ENCODE results near the gene AHRR.

The AHRR gene

GRCh38 chr5:310941-311434 lies 10.5 kb upstream of the AHRR start:
- H3K4me1 Mint-ChIP-seq (ENCODE audit: low read depth) = no peaks in the 10 kb centered on the region
- H3K9me3 Mint-ChIP-seq = no peaks in the 10 kb centered on the region
- H3K27me3 Mint-ChIP-seq (ENCODE audit: low read depth) = no peaks in the 10 kb centered on the region
- peaks cover 8% of the 10 kb centered on the region for H3K36me3 Mint-ChIP-seq (ENCODE audit: low read depth)
- no peak overlapping the region for H3K27ac Mint-ChIP-seq
- H3K4me3 Mint-ChIP-seq = no peak overlapping the region

- Mint-ChIP-seq H3K4me1 (ENCODE audit: low read depth) (no peaks in the 10 kb centered on the region), H3K4me3 (no peak overlapping the region), H3K9me3 (no peaks in the 10 kb centered on the region), H3K36me3 (ENCODE audit: low read depth) (peaks cover 8% of the 10 kb centered on the region), H3K27ac (no peak overlapping the region), H3K27me3 (ENCODE audit: low read depth) (no peaks in the 10 kb centered on the region)
These were observed 9.6 kb upstream of the AHRR start for GRCh38 chr5:311963-312362.

- no peaks in the 10 kb centered on the region for H3K4me1 Mint-ChIP-seq (ENCODE audit: low read depth)
- H3K9me3 Mint-ChIP-seq = no peaks in the 10 kb centered on the region
- no peak overlapping the region for H3K27ac Mint-ChIP-seq
- peaks cover 8% of the 10 kb centered on the region for H3K36me3 Mint-ChIP-seq (ENCODE audit: low read depth)
- H3K4me3 Mint-ChIP-seq = no peak overlapping the region
- no peaks in the 10 kb centered on the region for H3K27me3 Mint-ChIP-seq (ENCODE audit: low read depth)
These were observed 8.7 kb upstream of the AHRR start for GRCh38 chr5:312845-313244.

DNA sequence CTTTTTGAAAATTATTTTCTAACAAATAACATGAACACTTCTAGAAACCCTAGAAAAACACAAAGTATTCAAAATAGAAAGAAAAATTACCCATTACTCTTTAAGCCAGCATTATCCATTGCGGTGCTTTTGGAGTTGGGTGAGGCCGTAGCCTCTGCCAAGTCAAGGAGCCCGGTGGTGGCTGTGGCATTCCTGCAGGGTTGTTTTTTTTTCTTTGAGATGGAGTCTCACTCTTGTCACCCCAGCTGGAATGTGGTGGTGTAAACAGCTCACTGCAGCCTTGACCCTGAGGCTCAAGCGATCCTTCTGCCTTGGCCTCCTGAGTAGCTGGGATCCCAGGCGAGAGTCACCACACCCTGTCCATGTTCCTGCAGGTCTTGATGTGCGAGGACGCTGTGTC lies 8.2 kb upstream of the AHRR start:
- peaks cover 8% of the 10 kb centered on the region for H3K36me3 Mint-ChIP-seq (ENCODE audit: low read depth)
- H3K27me3 Mint-ChIP-seq (ENCODE audit: low read depth) = no peaks in the 10 kb centered on the region
- H3K4me3 Mint-ChIP-seq = no peak overlapping the region
- H3K9me3 Mint-ChIP-seq = no peaks in the 10 kb centered on the region
- H3K4me1 Mint-ChIP-seq (ENCODE audit: low read depth) = no peaks in the 10 kb centered on the region
- no peak overlapping the region for H3K27ac Mint-ChIP-seq

- Mint-ChIP-seq H3K27me3 (ENCODE audit: low read depth) (no peaks in the 10 kb centered on the region), H3K4me3 (no peak overlapping the region), H3K36me3 (ENCODE audit: low read depth) (peaks cover 8% of the 10 kb centered on the region), H3K4me1 (ENCODE audit: low read depth) (no peaks in the 10 kb centered on the region), H3K27ac (no peak overlapping the region), H3K9me3 (no peaks in the 10 kb centered on the region)
These were observed 7.6 kb upstream of the AHRR start for GRCh38 chr5:313806-314376.

GRCh38 chr5:314676-315487 lies 6.6 kb upstream of the AHRR start:
- Mint-ChIP-seq H3K9me3 (no peaks in the 10 kb centered on the region), H3K36me3 (ENCODE audit: low read depth) (peaks cover 8% of the 10 kb centered on the region), H3K4me1 (ENCODE audit: low read depth) (no peaks in the 10 kb centered on the region), H3K27me3 (ENCODE audit: low read depth) (peaks cover 7% of the 10 kb centered on the region), H3K27ac (no peak overlapping the region), H3K4me3 (no peak overlapping the region)

GRCh38 chr5:315488-316209 lies 5.9 kb upstream of the AHRR start:
- peaks cover 4% of the 10 kb centered on the region for H3K4me1 Mint-ChIP-seq (ENCODE audit: low read depth)
- H3K4me3 Mint-ChIP-seq = no peak overlapping the region
- no peak overlapping the region for H3K27ac Mint-ChIP-seq
- peaks cover 14% of the 10 kb centered on the region for H3K27me3 Mint-ChIP-seq (ENCODE audit: low read depth)
- peaks cover 8% of the 10 kb centered on the region for H3K36me3 Mint-ChIP-seq (ENCODE audit: low read depth)
- H3K9me3 Mint-ChIP-seq = no peaks in the 10 kb centered on the region

DNA sequence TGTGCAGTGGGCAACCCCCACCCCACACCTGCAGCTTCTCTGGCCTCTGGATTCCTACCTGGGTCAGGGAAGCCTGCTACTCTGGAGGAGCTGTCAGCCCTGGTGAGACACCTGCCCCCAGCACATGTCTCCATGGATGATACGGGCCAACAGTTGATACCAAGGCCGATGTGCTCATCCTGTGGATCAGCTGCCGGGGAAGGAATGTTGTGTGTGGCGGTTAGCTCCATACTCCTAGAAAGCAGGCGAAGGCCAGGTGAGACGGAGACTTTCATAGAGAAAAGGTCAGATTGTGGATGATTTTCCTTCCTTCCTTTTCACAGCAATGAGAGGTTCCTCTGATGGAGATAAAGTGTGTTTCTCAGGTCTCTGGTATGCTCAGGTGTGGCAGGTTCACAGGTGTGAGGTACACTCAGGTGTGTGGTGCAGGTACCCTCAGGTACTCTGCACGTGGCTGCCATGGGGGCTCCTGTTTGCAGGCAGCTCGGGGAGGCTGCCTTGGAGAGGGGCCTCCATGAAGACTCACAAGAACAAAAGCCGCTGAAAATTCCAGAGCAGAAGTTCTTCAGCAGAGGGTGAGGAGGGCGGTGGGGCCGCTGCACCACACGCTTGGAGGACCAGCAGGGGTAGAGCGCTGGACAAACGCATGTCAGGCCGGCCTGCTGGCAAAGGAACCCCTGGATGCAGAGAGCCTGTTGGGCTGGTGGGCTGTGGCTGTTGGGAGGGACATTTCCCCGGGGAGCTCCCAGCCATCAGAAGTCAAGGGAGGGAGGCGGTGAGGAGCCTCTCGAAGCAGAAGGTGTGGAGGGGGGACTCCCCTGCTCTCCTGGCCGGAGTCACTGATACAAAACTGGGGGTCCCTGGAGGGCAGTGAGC lies 5.1 kb upstream of the AHRR start:
- H3K4me3 Mint-ChIP-seq = no peak overlapping the region
- no peak overlapping the region for H3K27ac Mint-ChIP-seq
- H3K4me1 Mint-ChIP-seq (ENCODE audit: low read depth) = peaks cover 5% of the 10 kb centered on the region
- H3K9me3 Mint-ChIP-seq = no peaks in the 10 kb centered on the region
- H3K36me3 Mint-ChIP-seq (ENCODE audit: low read depth) = peaks cover 4% of the 10 kb centered on the region
- peaks cover 15% of the 10 kb centered on the region for H3K27me3 Mint-ChIP-seq (ENCODE audit: low read depth)

- peaks cover 4% of the 10 kb centered on the region for H3K36me3 Mint-ChIP-seq (ENCODE audit: low read depth)
- H3K4me1 Mint-ChIP-seq (ENCODE audit: low read depth) = peaks cover 5% of the 10 kb centered on the region
- no peak overlapping the region for H3K27ac Mint-ChIP-seq
- no peaks in the 10 kb centered on the region for H3K9me3 Mint-ChIP-seq
- H3K27me3 Mint-ChIP-seq (ENCODE audit: low read depth) = peaks cover 15% of the 10 kb centered on the region
- no peak overlapping the region for H3K4me3 Mint-ChIP-seq
These were observed 4.3 kb upstream of the AHRR start for GRCh38 chr5:317086-317811.

DNA sequence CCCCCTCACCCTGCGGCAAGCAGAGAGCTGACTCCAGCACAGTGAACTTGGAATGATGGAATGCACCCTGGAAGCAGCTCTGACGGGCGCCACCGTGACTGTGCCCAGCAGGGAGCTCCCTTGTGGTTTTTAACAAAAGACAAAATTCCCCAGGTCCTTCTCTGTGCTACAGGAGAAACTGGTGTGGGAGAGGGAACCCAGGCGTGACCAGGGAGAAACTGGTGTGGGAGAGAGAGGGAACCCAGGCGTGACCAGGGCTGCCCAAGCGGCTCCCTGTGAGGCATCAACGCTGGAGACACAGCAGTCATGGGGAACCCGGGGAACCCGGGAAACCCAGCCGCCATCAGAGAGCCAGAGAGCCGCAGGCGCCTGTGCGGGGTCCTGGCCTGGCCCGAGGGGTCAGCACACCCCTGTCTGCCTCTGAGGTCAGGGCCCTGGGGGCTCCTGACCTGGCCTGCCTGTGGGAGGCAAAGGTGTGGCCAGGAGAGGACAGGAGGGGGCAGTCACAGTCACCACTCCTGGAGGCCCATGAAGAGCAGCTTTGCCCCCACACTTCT lies 3.1 kb upstream of the AHRR start:
- no peak overlapping the region for H3K27ac Mint-ChIP-seq

GRCh38 chr5:318931-319601 lies 2.4 kb upstream of the AHRR start:
- Mint-ChIP-seq H3K27ac (no peak overlapping the region), H3K9me3 (no peaks in the 10 kb centered on the region), H3K4me3 (no peak overlapping the region), H3K36me3 (ENCODE audit: low read depth) (peaks cover 7% of the 10 kb centered on the region), H3K4me1 (ENCODE audit: low read depth) (peaks cover 10% of the 10 kb centered on the region), H3K27me3 (ENCODE audit: low read depth) (peaks cover 15% of the 10 kb centered on the region)

More for the DNA sequence above, 3.1 kb upstream of the AHRR start:
- no peak overlapping the region for H3K4me3 Mint-ChIP-seq
- H3K27me3 Mint-ChIP-seq (ENCODE audit: low read depth) = peaks cover 15% of the 10 kb centered on the region
- peaks cover 4% of the 10 kb centered on the region for H3K36me3 Mint-ChIP-seq (ENCODE audit: low read depth)
- H3K9me3 Mint-ChIP-seq = no peaks in the 10 kb centered on the region
- peaks cover 9% of the 10 kb centered on the region for H3K4me1 Mint-ChIP-seq (ENCODE audit: low read depth)

GRCh38 chr5:320524-321229 lies 837 bp upstream of the AHRR start:
- Mint-ChIP-seq H3K27me3 (ENCODE audit: low read depth) (peaks cover 15% of the 10 kb centered on the region), H3K36me3 (ENCODE audit: low read depth) (peaks cover 5% of the 10 kb centered on the region), H3K9me3 (no peaks in the 10 kb centered on the region), H3K4me1 (ENCODE audit: low read depth) (peaks cover 10% of the 10 kb centered on the region), H3K27ac (peak overlapping the region; percentile 15), H3K4me3 (peak overlapping the region; percentile 81)

Data from T-helper 1 cell treated with Interleukin-12 subunit alpha and Interleukin-12 subunit beta and Interleukin-4 antibody, amounts not matched to agents 30 μg/mL and 1 μg/mL, for 36 hours (primary cell).